Skeletal muscle satellite cell (primary cell): ENCODE data around the gene ERBB3.
"Not testable (repeated sequence)": the region's sequence is repeated elsewhere in the genome, so short reads cannot be mapped to it uniquely, and the experiment has no call there.

Source experiments
- H3K27me3 ChIP-seq: 2 replicates; pipeline ENCODE4 v1.7.0; 2013; ENCODE audit warnings: low read length; ENCODE audit not compliant: control insufficient read depth, insufficient read depth
- H3K36me3 ChIP-seq: 2 replicates; pipeline ENCODE4 v1.7.0; 2013; ENCODE audit warnings: mild to moderate bottlenecking, control low read depth, low read length; ENCODE audit not compliant: insufficient read depth
- H3K4me1 ChIP-seq: 2 replicates; pipeline ENCODE4 v1.7.0; 2013; ENCODE audit warnings: low read length; ENCODE audit not compliant: control insufficient read depth, insufficient read depth
- H3K4me2 ChIP-seq: 2 replicates; pipeline ENCODE4 v1.7.0; 2013; ENCODE audit warnings: mild to moderate bottlenecking, low read length
- H3K4me3 ChIP-seq: 2 replicates; pipeline ENCODE4 v1.7.0; 2013; ENCODE audit warnings: low read length
- H3K9ac ChIP-seq: 2 replicates; pipeline ENCODE4 v1.7.0; 2013; ENCODE audit warnings: mild to moderate bottlenecking, low read depth, low read length, moderate library complexity
- H3K9me3 ChIP-seq: replicated peaks from 2 replicates; pipeline ENCODE4 v1.7.0; 2013; ENCODE audit warnings: mild to moderate bottlenecking, control low read depth, low read length

ERBB3 gene

DNA sequence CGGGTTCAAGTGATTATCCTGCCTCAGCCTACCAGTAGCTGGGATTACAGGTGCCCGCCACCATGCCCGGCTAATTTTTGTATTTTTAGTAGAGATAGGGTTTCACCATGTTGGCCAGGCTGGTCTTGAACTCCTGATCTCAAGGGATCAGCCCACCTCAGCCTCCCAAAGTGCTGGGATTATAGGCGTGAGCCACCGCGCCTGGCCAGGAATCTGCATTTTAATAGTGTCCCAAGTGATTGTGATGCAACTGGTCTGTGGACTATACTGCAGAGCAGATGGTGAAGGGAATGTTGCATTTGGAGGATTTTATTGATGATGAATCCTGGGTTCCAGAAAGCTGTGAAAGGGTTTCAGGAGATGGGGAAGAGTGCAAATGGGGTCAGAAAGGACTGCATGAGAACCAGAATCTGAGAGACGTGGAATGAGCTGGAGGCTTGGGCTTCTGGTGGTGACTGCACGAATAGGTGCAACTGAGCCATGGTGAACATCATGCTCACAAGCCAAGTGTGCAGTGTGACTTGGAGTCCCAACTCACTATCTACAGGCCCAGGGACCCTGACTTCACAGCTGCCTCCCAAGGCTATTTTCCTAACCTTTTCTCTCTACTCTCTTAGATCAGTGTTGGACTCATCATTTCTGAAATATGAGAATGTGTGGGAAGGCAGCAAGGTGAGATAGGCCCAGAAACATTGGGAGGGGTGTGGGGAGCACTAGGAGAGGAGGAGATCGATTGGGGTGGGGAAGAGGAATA is 33.8 kb upstream of the ERBB3 start:
- Histone ChIP-seq H3K4me3 (no peak overlapping the region), H3K4me2 (no peak overlapping the region), H3K9ac (no peak overlapping the region), H3K9me3 (no peaks in the 10 kb centered on the region), H3K36me3 (peaks cover 36% of the 10 kb centered on the region), H3K27me3 (no peaks in the 10 kb centered on the region), H3K4me1 (peaks cover 9% of the 10 kb centered on the region)

DNA sequence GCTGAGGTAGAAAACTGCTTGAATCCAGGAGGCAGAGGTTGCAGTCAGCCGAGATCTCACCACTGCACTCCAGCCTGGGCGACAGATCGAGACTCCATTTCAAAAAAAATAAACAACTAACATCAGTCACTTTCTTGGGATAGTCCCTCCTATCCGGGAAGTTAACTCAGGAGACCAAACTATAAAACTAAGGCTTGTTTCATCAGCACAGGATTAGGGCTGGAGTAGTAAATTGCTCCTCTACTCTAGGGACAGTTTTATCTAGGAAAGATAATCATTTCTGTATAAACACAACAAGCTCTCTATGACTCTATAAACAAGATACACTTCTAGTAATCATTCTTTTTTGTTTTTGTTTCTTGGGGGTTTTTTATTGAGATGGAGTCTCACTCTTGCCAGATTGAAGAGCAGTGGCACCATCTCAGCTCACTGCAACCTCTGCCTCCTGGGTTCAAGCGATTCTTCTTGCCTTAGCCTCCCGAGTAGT is 26.5 kb upstream of the ERBB3 start:
- Histone ChIP-seq H3K36me3 (no peaks in the 10 kb centered on the region), H3K4me1 (peaks cover 6% of the 10 kb centered on the region), H3K9ac (no peak overlapping the region), H3K9me3 (no peaks in the 10 kb centered on the region), H3K4me2 (no peak overlapping the region), H3K27me3 (no peaks in the 10 kb centered on the region), H3K4me3 (no peak overlapping the region)

GRCh38 chr12:56059964-56060363 is 20.0 kb upstream of the ERBB3 start:
- H3K4me3 ChIP-seq, H3K9me3 ChIP-seq, H3K4me2 ChIP-seq, H3K27me3 ChIP-seq, H3K9ac ChIP-seq, H3K36me3 ChIP-seq: not testable (repeated sequence)
- H3K4me1 ChIP-seq = peaks cover 11% of the 10 kb centered on the region

DNA sequence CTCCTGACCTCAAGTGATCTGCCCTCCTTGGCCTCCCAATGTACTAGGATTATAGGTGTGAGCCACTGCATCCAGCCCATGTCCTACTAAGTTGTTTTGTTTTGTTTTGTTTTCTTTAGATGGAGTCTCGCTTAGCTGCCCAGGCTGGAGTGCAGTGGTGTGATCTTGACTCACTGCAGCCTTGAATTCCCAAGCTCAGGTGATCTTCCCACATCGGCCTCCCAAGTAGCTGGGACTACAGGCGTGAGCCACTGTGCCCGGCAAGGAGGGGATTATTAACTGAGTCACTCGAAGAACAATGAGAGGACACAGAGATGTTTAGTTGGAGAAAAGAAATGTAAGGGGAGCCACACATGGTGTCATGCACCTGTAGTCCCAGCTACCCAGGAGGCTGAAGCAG is 18.0 kb upstream of the ERBB3 start:
- Histone ChIP-seq H3K9me3 (no peaks in the 10 kb centered on the region), H3K4me2 (no peak overlapping the region), H3K27me3 (no peaks in the 10 kb centered on the region), H3K4me3 (no peak overlapping the region), H3K9ac (no peak overlapping the region), H3K4me1 (peaks cover 8% of the 10 kb centered on the region), H3K36me3 (no peaks in the 10 kb centered on the region)

GRCh38 chr12:56062996-56063395 is 17.0 kb upstream of the ERBB3 start:
- Histone ChIP-seq H3K9me3 (no peaks in the 10 kb centered on the region), H3K4me1 (peaks cover 8% of the 10 kb centered on the region), H3K27me3 (no peaks in the 10 kb centered on the region), H3K4me2 (no peak overlapping the region), H3K36me3 (no peaks in the 10 kb centered on the region), H3K9ac (no peak overlapping the region), H3K4me3 (no peak overlapping the region)

DNA sequence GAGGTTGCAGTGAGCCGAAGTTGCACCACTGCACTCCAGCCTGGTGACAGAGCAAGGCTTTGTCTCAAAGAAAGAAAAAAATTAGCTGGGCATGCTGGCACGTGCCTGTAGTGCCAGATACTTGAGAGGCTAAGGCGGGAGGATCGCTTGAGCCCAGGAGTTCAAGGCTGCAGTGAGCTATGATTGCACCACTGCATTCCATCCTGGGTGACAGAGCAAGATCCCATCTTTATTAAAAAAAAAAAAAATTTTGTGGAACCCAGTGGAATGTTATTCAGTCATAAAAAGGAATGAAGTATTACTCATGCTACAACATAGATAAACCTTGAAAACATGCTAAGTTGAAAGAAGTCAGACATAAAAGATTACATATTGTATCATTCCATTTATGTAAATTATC is 8.3 kb upstream of the ERBB3 start:
- Histone ChIP-seq H3K36me3 (no peaks in the 10 kb centered on the region), H3K4me1 (peaks cover 4% of the 10 kb centered on the region), H3K4me3 (no peak overlapping the region), H3K9ac (no peak overlapping the region), H3K27me3 (no peaks in the 10 kb centered on the region), H3K4me2 (no peak overlapping the region), H3K9me3 (no peaks in the 10 kb centered on the region)

DNA sequence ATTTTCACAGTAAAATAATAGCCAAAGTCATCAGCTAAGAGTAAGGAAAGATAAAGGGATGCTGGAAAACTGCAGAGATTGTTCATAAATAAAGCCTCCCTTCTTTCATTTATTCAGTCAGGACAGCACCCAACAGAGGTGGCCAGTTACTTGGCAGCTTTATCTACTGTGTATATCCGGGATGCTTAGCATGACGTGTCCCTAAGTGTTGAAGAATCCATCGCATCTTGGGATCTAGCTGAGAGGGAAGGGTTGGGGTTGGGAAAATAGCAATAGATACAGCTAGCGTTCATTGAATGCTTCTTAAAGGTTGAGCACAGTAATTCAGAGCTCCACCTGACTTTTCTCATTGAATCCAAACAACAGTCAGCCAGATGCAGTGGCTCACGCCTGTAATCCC is 5.6 kb upstream of the ERBB3 start:
- H3K4me1 ChIP-seq = peaks cover 4% of the 10 kb centered on the region
- no peak overlapping the region for H3K9ac ChIP-seq
- H3K36me3 ChIP-seq = no peaks in the 10 kb centered on the region
- H3K4me3 ChIP-seq = no peak overlapping the region
- H3K4me2 ChIP-seq = no peak overlapping the region
- H3K9me3 ChIP-seq = no peaks in the 10 kb centered on the region
- H3K27me3 ChIP-seq = no peaks in the 10 kb centered on the region

GRCh38 chr12:56077966-56078365 is 2.0 kb upstream of the ERBB3 start:
- H3K36me3 ChIP-seq, H3K4me1 ChIP-seq, H3K4me3 ChIP-seq, H3K4me2 ChIP-seq, H3K9me3 ChIP-seq, H3K9ac ChIP-seq: not testable (repeated sequence)
- peaks cover 16% of the 10 kb centered on the region for H3K27me3 ChIP-seq

DNA sequence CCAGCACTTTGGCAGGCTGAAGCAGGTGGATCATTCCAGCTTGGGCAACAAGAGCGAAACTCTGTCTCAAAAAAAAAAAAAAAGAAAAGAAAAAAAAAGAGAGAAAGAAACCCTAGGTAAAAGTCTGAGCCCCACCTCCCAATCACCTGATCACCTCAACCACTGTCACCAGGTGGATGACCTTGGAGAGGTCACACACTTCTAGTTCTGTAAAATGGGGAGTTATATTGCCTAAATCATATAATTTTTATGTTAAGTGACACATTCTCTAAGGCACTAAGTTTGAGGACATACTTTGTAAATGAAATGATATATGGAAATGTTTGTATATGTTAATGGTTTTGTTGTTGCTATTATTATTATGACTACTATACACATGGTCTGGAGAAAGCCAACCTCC is 1.5 kb upstream of the ERBB3 start:
- no peak overlapping the region for H3K4me3 ChIP-seq
- no peaks in the 10 kb centered on the region for H3K36me3 ChIP-seq
- peak overlapping the region; percentile 99 for H3K4me2 ChIP-seq
- H3K9me3 ChIP-seq = no peaks in the 10 kb centered on the region
- peaks cover 6% of the 10 kb centered on the region for H3K4me1 ChIP-seq
- H3K27me3 ChIP-seq = peaks cover 19% of the 10 kb centered on the region
- H3K9ac ChIP-seq = no peak overlapping the region

- H3K9me3 ChIP-seq = no peaks in the 10 kb centered on the region
- peak overlapping the region; percentile 89 for H3K4me3 ChIP-seq
- peaks cover 26% of the 10 kb centered on the region for H3K27me3 ChIP-seq
- H3K4me1 ChIP-seq = peaks cover 6% of the 10 kb centered on the region
- H3K4me2 ChIP-seq = peak overlapping the region; percentile 99
- H3K36me3 ChIP-seq = no peaks in the 10 kb centered on the region
- H3K9ac ChIP-seq = peak overlapping the region; percentile 72
Observed at GRCh38 chr12:56078931-56079722, 838 bp upstream of the ERBB3 start.

- H3K4me3 ChIP-seq = no peak overlapping the region
- no peaks in the 10 kb centered on the region for H3K36me3 ChIP-seq
- H3K4me2 ChIP-seq = peak overlapping the region; percentile 99
- H3K4me1 ChIP-seq = peaks cover 6% of the 10 kb centered on the region
- H3K27me3 ChIP-seq = peaks cover 27% of the 10 kb centered on the region
- no peak overlapping the region for H3K9ac ChIP-seq
- no peaks in the 10 kb centered on the region for H3K9me3 ChIP-seq
Observed at GRCh38 chr12:56080556-56081138, 682 bp downstream of the ERBB3 start.
